Measurements from ENCODE around the gene AGMO.

GRCh38 chr7:15389073-15389472 lies 172.7 kb downstream of the AGMO start:
- TF ChIP-seq CTCF (IDR thresholded peaks at IDR 0.05) (no peak), POLR2A (IDR thresholded peaks at IDR 0.05) (no peak), POLR2AphosphoS5 (IDR thresholded peaks at IDR 0.05) (no peak), EP300 (IDR thresholded peaks at IDR 0.05) (no peak)
